ENCODE measurements around the gene MST1R. TPM values are rescaled to one million over a fixed set of nuclear protein-coding genes. Genes with fewer than 3 reads are reported as not detected.

MST1R gene
- total RNA-seq, 2 experiments from 2014 or later: 0.38 to 0.82 TPM

DNA sequence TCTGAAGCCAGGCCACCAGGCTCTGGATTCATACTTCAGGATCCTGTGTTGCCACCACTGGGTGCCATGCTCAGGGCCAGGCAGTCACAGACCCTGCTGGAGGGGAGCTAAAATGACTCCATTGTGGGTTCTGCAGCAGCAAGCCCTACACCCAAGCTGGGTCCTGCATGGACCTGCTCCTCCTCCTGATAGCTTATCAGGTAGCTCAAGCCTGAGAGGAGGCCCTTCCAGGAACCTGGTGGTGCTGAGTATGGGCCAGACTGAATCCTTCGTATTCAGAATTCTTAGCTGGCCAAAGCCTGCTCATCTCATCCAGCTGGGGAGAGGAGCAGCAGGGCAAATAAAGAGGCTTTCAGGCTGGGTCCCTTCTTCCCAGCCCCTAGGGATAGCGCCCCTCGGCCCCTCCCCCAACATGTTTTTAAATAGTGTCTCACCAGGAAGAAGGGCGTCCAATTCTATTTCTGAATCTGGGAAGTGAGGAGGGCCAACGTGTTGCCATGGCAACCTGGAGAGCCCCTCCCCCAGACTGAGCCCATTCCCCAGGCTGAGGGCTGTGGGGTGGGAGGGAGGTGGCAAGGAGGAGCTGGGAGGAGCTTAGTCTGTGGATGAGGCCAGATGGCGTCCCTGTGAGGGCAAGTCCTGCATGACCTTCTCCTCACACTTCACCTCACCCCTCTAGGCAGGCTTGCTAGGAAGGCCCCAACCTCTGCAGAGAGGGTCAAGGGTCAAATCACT is 22.9 kb downstream of the MST1R start:
- Histone ChIP-seq H3K9me2 (ENCODE audit: insufficient read depth, low read length) (no peaks in the 10 kb centered on the region), H3K4me2 (ENCODE audit: low read length) (no peak overlapping the region), H4K20me1 (ENCODE audit: insufficient read depth, low read length) (no peaks in the 10 kb centered on the region), H3K36me3 (ENCODE audit: insufficient read depth, low read length) (no peaks in the 10 kb centered on the region), H3K27ac (ENCODE audit: low read depth, low read length, poor library complexity, severe bottlenecking) (no peak overlapping the region), H3K4me1 (ENCODE audit: insufficient read depth, low read length, poor library complexity, severe bottlenecking) (peaks cover 11% of the 10 kb centered on the region), H2AFZ (ENCODE audit: low read length) (no peak overlapping the region), H3K4me3 (ENCODE audit: low read depth, low read length, poor library complexity, severe bottlenecking) (no peak overlapping the region), H3K79me2 (ENCODE audit: insufficient read depth, low read depth, low read length) (no peaks in the 10 kb centered on the region), H3K9me3 (ENCODE audit: low read length) (no peaks in the 10 kb centered on the region)
- ChIA-PET CTCF (ENCODE audit: unreplicated experiment) (no interaction called here), POLR2A (no interaction called here)
- BruUV-seq (replicated peaks): no TSS peak
- TF ChIP-seq, protein P1, sequence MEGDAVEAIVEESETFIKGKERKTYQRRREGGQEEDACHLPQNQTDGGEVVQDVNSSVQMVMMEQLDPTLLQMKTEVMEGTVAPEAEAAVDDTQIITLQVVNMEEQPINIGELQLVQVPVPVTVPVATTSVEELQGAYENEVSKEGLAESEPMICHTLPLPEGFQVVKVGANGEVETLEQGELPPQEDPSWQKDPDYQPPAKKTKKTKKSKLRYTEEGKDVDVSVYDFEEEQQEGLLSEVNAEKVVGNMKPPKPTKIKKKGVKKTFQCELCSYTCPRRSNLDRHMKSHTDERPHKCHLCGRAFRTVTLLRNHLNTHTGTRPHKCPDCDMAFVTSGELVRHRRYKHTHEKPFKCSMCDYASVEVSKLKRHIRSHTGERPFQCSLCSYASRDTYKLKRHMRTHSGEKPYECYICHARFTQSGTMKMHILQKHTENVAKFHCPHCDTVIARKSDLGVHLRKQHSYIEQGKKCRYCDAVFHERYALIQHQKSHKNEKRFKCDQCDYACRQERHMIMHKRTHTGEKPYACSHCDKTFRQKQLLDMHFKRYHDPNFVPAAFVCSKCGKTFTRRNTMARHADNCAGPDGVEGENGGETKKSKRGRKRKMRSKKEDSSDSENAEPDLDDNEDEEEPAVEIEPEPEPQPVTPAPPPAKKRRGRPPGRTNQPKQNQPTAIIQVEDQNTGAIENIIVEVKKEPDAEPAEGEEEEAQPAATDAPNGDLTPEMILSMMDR (conservative IDR thresholded peaks at IDR 0.05; ENCODE audit: low read length): no peak
- no peak for TF ChIP-seq EZH2phosphoT487 (IDR thresholded peaks at IDR 0.05; ENCODE audit: borderline replicate concordance, low read depth, low read length)
- no peak for DNase-seq (ENCODE audit: low spot score)
- intact Hi-C loops (cut with micrococcal nuclease; ENCODE audit: unreplicated experiment): no loop called here

DNA sequence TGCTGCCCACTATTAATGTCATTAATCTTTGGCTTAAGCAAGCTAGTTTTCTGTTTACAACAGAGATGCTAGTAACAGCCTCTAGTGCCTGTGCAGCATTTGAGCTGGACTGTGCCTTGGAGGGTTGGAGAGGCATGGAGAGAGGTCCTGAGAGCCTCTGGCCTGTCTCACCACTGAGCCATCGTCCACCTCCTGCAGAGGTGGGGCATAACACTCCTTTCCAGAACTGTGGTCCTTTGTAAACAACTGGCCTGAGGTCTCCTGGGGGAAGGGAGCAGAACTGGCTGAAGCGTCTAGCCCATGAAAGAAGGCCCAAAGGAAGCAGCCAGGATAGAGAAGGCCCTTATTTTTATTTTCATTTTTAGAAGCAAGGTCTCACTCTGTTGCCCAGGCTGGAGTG is 24.0 kb downstream of the MST1R start:
- TF ChIP-seq, protein P1 (conservative IDR thresholded peaks at IDR 0.05; ENCODE audit: low read length): no peak
- no peak for TF ChIP-seq EZH2phosphoT487 (IDR thresholded peaks at IDR 0.05; ENCODE audit: borderline replicate concordance, low read depth, low read length)
- H3K27ac ChIP-seq (ENCODE audit: low read depth, low read length, poor library complexity, severe bottlenecking): no peak overlapping the region
- CTCF ChIA-PET (ENCODE audit: unreplicated experiment): no interaction called here
- POLR2A ChIA-PET: interaction anchor here (1.4 kb wide), 1 partner anchor 17 kb away, joined by 3 read pairs; no protein-coding TSS in a partner anchor
- no peaks in the 10 kb centered on the region for H3K36me3 ChIP-seq (ENCODE audit: insufficient read depth, low read length)
- no TSS peak for BruUV-seq (replicated peaks)
- intact Hi-C loops (cut with micrococcal nuclease; ENCODE audit: unreplicated experiment): no loop called here
- H3K4me2 ChIP-seq (ENCODE audit: low read length): no peak overlapping the region
- DNase-seq (ENCODE audit: low spot score): no peak
- no peaks in the 10 kb centered on the region for H4K20me1 ChIP-seq (ENCODE audit: insufficient read depth, low read length)
- H3K4me3 ChIP-seq (ENCODE audit: low read depth, low read length, poor library complexity, severe bottlenecking): no peak overlapping the region
- H3K9me2 ChIP-seq (ENCODE audit: insufficient read depth, low read length): no peaks in the 10 kb centered on the region
- H3K79me2 ChIP-seq (ENCODE audit: insufficient read depth, low read depth, low read length): no peaks in the 10 kb centered on the region
- peaks cover 11% of the 10 kb centered on the region for H3K4me1 ChIP-seq (ENCODE audit: insufficient read depth, low read length, poor library complexity, severe bottlenecking)
- H3K9me3 ChIP-seq (ENCODE audit: low read length): no peaks in the 10 kb centered on the region
- H2AFZ ChIP-seq (ENCODE audit: low read length): no peak overlapping the region

DNA sequence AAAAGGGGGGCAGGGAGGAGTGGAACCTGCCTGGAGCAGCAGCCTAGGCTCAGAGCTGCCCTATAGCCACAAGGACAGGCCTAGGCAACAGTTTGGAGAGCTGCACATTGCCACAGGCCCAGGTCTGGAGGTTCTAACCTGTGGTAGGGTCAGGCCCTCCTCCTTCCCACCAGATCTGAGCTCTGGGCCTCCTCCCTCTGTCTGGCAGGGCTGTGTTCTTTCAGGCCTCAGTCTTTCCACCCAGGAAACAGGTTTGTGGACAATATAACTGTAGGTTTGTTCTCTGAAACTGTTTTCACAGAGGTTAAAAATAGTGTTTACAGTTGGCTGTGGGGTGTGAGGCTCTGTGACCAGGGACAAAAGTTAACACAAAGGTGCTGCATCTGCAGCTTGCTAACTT is 25.0 kb downstream of the MST1R start:
- Histone ChIP-seq H2AFZ (ENCODE audit: low read length) (no peak overlapping the region), H4K20me1 (ENCODE audit: insufficient read depth, low read length) (no peaks in the 10 kb centered on the region), H3K4me2 (ENCODE audit: low read length) (no peak overlapping the region), H3K4me1 (ENCODE audit: insufficient read depth, low read length, poor library complexity, severe bottlenecking) (peaks cover 11% of the 10 kb centered on the region), H3K36me3 (ENCODE audit: insufficient read depth, low read length) (no peaks in the 10 kb centered on the region), H3K79me2 (ENCODE audit: insufficient read depth, low read depth, low read length) (no peaks in the 10 kb centered on the region), H3K9me3 (ENCODE audit: low read length) (no peaks in the 10 kb centered on the region), H3K9me2 (ENCODE audit: insufficient read depth, low read length) (no peaks in the 10 kb centered on the region), H3K4me3 (ENCODE audit: low read depth, low read length, poor library complexity, severe bottlenecking) (no peak overlapping the region), H3K27ac (ENCODE audit: low read depth, low read length, poor library complexity, severe bottlenecking) (no peak overlapping the region)
- no peak for TF ChIP-seq EZH2phosphoT487 (IDR thresholded peaks at IDR 0.05; ENCODE audit: borderline replicate concordance, low read depth, low read length)
- TF ChIP-seq, protein P1 (conservative IDR thresholded peaks at IDR 0.05; ENCODE audit: low read length): no peak
- no TSS peak for BruUV-seq (replicated peaks)
- CTCF ChIA-PET (ENCODE audit: unreplicated experiment): interaction anchor here (0.8 kb wide), 1 partner anchor 11 kb away, joined by 3 read pairs; no protein-coding TSS in a partner anchor
- POLR2A ChIA-PET: interaction anchor here (1.4 kb wide), 1 partner anchor 16 kb away, joined by 3 read pairs; no protein-coding TSS in a partner anchor
- no peak for DNase-seq (ENCODE audit: low spot score)
- intact Hi-C loops (cut with micrococcal nuclease; ENCODE audit: unreplicated experiment): no loop called here
